Stimulated activated CD8-positive, alpha-beta memory T cell treated with anti-CD3 and anti-CD28 coated beads, Interleukin-7, amount 100 ng/mL, for 24 hours (primary cell): ENCODE measurements around the gene ATAD2B.
"Not testable (repeated sequence)": the region's sequence is repeated elsewhere in the genome, so short reads cannot be mapped to it uniquely, and the experiment has no call there.

Experiments used
- DNase-seq: peaks from one replicate; pipeline ENCODE4 v3.0.0-alpha.2; 2020; ENCODE audit warnings: low read depth

Gene ATAD2B

DNA sequence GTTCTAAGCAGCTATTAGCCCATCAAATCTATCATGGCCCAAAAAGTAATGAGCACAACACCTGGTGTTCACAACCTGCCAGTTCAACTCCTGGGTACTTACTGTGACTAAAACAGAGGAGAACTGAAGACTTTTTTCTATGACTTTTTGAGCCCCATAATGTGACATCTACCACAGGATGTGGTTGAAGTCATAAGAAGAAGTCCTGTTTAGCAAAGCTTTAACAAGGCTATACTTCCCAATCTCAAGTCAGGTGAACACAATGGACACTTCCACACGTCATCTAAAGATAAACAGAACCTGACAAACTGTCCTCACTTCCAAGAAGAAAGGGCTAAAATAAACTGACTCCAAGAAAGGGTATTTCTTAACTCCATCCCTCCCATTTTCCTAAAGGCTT, 138.8 kb downstream of the ATAD2B start:
- no peak for DNase-seq

DNA sequence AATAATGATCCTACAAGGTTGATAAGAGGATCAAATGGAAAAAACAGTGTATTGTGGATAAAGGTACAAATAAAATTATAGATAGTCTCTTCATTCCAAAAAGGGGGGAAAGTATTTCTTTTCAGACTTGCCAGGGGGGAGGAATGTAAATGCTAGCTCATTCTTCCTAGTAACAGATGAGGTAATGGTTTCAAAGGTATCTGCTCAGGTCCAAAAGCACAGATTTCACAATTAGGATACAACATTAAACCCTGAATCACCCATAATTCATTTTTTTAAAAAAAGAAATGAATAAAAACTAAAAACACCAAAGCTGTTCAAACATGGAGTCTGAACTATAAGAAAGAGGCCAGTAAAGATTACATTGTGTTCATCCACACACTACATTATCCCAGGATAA, 142.0 kb downstream of the ATAD2B start:
- no peak for DNase-seq

DNA sequence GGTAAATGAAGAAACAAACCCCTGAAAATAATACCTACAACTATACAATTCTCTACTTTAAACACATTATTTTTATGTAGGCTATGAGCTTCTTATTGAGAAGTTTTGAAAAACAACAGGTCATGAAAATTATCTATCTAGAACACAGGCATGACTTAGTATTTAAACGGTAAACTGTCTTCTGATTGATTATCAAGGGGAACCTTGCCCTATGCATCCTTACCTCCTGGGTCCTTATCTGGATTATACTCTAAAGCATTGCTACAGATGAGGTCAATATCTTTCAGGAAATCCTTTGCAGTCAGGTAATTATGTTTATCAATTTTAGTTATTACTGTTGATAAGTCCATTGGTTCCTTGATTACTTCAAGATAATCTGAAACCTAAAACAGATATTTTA, 144.3 kb downstream of the ATAD2B start:
- DNase-seq: no peak

DNA sequence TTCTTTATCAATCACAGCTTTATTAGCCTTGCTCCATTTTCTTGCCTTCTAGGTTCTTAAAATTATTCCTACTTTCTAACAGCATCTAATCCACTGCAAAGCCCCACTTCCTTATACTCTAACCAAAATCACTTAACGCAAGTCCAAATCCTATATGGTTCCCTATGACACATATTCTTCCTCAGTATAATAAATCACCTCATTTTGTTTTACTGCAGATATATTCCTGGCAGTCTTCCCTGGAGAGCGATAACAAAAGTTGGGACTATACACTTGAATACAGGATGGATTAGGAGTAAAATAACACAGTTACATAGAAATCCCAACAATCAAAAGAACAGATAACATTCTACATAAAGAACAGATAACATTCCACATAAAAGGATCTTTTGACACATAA, 144.8 kb downstream of the ATAD2B start:
- DNase-seq: no peak

DNA sequence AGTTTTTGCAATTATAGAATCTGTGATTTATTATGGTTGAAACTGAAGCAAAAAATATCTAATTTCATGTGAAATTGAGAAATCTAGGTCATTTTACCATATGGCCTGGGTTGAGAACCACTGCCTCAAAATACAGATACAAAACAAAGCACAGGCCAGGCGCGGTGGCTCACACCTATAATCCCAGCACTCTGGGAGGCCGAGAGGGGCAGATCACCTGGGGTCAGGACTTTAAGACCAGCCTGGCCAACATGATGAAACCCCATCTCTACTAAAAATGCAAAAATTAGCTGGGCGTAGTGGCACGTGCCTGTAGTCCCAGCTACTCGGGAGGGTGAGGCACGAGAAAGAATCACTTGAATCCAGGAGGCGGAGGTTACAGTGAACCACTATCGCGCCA, 146.5 kb downstream of the ATAD2B start:
- not testable (repeated sequence) for DNase-seq

DNA sequence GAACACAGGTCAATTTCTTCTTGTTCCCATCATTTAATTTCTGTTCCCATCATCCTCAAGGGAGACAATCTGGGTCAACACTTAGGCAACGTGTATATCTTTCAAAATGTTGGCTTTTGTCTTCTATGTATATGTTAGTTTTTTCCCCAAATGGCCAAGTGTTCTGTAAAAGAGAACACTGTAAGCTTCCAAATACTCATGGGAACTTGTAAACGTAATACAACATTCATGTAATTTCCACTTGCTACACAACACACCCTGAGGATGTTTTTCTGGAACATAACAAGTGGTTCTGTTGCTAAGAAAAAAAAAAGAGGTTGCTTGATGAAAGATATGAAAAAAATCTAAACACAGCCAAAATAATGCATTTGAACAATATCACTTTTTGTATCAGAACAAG, 149.1 kb downstream of the ATAD2B start:
- no peak for DNase-seq

DNA sequence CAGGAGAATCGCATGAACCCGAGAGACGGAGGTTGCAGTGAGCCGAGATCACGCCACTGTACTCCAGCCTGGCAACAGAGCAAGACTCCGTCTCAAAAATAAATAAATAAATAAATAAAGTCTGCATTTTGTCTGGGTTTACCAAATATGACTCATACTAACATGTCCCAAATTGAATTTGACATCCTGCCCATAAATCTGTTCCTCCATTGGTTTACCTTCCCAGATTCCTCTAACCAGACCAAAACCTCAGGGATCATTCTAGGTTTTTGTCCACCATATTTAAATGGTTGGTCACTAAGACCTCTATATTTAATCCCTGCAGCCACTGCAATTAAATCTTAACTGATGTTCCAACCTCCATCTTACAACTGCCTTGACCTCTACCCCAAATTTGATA, 150.9 kb downstream of the ATAD2B start:
- DNase-seq: no peak

DNA sequence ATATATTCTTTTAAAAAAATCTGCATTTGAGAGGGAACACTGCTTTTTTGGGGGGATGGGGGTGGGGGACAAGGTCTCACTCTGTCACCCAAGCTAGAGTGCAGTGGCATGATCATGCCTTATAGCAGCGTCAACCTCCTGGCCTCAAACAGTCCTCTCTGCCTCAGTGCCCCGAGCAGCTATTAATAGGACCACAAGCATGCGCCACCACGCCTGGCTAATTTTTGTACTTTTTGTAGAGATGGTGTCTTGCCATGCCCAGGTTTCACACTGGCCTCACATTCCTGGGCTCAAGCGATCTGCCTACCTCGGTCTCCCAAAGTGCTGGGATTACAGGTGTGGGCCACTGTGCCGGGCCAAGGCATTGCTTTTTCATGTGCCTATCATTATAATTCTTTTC, 154.2 kb downstream of the ATAD2B start:
- no peak for DNase-seq

DNA sequence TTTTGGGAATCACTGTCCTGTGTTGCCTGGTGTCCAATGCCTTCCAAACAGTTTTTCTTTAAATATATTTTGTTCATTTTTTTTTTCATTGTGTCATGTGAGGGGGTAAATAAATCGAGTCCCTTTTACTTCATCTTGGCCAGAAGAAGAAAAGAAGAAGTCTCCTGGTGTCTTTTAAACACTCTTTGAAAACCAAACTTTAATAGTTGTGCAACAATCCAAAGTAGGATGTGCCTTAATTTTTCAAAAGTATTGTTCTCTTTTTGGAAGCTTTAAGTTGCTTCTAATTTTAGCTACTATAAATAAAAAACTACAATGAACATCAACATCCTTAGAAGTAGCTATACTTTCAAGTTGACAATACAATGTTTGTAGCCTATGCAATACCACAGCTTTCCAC, 154.9 kb downstream of the ATAD2B start:
- no peak for DNase-seq

DNA sequence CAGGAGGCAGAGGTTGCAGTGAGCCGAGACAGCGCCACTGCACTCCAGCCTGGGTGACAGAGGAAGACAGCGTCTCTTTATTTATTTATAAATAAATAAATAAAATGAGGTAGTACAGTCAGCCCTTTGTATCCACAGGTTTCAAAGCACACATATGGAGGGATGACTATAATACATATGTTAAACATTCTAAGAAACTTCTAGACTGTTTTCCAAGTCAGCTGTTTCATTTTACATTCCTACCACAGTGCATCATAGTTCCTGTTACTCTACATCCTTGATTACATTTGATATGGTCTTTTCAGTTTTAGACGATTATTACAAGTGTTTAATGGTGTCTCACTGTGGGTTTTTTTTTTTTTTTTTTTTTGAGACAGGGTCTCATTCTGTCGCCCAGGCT, 157.6 kb downstream of the ATAD2B start:
- DNase-seq: no peak

DNA sequence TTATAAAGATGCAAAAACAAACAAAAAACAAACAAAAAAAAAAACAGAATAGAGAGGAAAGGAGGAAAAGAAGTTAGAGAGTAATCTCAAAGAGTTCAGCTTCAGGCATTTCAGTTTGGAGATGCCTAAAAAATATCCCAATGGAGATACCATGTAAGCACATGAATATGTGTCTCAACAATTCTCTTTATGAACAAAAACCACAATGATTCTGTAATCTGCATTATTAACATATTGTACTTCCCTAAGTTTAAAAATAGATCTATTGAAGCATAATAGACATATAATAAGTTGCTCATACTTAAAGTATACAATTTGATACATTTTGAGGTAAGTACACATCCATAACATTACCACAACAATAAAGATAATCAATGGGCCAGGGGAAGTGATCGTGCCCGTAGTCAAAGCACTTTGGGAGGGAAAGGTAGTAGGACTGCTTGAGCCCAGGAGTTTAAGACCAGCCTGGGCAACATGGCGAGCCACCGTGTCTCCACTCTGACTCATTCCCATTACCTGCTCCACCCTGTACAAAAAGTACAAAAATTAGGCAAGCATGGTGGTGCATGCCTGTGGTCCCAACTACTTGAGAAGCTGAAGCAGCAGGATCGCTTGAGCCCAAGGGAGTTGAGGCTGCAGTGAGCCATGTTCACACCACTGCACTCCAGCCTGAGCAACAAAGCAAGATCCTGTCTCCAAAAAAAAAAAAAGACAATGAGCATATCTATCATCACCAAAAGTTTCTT, 158.9 kb downstream of the ATAD2B start:
- DNase-seq: no peak

DNA sequence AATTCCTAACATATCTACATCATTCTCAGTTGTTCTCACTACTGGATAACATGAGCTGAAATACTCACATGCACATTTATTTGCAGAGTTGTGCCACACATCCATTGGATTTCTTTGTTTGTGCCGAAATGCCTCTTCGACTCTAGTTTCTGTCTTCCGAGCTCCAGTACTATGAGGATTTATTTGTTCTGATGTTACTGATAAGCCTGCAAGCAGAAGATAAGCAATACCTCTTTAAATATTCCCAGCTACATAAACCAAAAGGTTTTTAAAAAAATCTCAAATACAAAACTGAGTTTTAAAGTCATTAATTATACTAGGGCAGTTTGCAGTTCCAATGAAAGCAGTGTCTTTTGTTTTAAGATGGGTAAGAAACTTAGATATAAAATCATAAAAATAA, 164.8 kb downstream of the ATAD2B start:
- no peak for DNase-seq

DNA sequence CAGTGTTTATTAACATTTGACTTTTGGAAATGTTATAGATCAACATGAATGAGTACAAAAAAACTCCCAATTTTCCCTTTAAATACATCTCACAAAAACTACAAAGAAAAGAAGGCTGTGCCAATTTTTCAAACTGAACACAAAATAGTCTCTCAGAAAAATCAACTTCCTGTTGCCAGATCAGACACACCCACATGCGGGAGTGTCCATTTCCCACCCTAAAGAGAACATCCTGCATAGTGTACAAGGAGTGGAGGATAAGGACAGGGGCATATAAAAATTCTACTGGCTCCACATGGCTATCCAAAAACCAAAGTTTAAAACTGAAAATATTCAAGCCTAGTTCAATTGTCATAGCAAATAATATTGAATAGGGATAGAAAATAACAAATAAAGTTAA, 165.3 kb downstream of the ATAD2B start:
- DNase-seq: no peak

DNA sequence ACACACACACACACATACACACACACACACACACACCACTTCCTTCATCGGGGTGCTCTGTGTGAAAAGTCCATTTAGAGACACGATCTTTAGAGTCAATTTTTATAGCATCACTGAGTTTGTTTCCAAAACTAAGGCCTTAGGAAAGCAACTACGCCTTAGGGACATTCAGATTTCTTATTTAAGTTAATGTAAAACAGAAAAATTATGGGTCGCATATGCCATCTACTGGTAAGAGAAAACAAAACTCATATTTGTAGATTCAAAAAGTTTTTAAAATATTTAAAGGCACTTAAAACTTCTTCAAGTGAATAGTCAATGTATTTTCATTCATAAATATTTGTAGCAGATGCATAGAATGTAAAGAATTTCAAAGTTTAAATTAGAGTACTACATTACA, 166.2 kb downstream of the ATAD2B start:
- DNase-seq: no peak

DNA sequence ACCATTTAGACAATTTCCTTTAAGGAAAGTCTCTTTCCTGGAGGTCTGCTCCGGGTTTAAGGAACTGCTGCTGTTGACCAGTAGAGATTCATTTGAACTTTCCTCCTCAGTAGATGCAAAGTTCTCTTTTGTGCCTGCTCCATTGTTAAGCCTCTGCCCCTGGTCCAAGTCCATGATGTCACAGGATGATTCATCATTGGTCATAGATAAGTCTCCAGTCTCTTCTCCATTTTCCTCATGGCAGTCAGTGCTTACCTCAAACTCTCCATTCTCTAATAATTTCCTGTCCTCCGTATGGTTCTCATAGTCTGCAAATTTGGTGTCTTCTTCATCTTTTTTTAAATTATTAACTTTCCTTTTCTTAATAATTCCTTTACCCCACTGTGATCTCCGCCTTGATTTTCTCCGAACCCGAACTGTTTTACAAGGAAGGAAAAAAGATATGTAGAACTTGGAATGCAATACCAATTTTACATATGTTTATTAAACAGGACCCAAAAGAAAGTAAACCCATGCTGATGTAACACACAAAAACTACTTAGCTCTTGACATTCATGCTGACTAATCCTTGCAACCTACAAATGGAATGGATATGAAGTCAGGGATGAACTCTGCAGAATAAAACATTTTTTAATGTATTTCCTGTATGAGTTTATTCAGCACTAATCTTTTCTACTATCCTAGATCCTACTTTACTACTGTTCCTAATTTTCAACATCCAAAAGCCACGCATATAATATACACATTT, 169.1 kb downstream of the ATAD2B start:
- no peak for DNase-seq

DNA sequence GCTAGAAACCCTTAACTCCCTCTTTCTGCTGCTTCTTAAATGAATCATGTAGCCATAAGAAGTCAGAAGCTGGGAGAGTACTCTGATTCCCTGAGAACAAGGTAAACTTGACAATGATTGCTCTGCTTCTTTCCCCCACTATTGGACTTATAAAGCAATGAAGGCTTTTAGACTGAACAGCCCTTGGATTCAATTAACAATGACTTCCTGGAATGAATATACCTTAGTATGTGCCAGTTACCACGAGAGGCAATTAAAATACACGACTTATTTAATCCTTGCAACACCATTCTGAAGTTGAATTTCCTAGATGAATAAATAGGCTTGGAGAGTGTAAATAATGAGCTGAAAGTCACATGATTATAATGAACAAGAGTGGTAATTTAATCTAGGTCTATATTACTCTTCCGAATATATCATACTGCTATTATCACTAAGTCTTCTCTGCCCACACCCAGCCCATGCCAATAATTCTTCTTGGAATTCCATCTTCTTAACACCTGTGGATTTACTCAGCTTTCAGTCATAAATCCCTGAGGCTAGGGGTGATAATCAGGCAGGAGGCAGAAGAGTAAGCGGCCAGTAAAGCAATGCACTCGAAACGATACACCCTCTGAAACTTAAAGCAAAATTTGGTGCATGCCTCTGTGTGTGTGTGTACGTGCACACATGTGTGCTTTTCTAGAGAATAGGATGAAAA, 170.2 kb downstream of the ATAD2B start:
- DNase-seq: no peak

DNA sequence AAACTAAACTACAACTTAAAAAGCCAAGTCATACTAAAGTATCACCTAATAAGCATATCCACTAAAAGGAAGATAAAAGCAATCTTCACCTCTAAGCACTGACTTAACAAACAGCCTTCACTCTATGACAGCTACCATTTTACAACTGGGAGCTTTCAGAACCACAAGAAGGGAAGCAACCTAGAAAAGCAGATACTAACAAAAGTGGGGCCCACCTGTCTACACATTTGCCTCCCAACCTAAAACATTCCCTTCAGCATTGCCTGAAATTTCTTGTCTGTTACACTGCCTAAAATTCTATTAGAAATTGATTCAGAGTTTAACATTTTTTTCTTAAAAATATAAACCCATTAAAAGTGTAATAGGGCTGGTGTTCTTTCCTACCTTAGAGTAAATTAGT, 172.0 kb downstream of the ATAD2B start:
- DNase-seq: no peak

DNA sequence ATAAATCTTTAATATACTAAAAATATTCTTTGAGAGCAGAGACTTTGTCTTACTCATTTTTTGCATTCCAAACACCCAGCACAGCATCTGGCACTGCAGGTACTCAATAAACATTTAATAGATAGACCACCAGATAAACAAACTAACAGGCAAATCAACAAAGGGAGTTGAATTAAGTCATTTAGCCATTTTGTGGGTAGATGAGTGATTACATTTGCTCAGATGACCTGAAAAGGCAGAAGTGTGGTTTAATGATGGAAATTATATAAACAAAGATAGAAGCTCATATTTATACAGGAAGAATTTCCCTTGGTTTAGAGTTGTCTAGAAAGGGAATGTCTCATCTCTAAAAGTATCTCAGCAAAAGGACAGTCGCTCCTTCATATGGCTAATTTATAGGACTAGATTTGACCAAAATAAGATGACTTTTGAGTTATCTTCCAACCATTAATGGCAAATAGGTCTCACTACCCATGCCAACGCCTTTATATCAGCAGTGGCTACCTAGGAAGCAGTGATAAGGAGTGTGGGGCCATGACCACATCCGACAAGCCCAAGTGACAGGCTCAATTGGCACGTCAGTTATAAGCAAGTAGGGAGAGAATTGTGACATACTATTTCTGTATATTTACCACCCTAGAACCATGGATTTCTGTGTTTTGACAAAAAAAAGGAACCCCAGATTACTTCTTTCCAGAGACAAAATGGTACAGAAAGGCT, 173.5 kb downstream of the ATAD2B start:
- no peak for DNase-seq

DNA sequence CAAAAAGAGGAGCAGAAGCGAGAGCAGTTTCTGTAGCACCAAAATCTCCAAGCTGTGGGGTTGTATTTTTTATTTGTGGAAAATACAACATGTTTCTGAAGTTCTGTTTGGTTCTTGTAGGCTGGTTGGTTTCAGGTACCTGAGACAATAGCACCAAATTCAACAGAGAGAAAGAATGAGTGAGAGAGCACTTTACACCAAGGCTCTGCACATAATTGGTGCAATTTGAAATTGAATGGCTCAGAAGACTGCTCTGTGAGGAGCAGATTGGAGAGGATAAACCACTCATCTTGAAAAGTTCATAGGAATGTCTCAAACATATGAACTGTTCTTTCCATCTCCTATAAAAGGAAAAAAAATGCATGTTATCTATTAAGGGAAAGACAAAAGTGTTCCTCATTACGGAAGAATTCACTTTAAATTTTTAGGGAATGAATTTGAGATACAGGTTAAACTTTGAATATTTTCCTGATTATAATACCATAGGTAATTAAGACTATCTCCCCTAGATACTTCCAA, 175.1 kb downstream of the ATAD2B start:
- DNase-seq: no peak

DNA sequence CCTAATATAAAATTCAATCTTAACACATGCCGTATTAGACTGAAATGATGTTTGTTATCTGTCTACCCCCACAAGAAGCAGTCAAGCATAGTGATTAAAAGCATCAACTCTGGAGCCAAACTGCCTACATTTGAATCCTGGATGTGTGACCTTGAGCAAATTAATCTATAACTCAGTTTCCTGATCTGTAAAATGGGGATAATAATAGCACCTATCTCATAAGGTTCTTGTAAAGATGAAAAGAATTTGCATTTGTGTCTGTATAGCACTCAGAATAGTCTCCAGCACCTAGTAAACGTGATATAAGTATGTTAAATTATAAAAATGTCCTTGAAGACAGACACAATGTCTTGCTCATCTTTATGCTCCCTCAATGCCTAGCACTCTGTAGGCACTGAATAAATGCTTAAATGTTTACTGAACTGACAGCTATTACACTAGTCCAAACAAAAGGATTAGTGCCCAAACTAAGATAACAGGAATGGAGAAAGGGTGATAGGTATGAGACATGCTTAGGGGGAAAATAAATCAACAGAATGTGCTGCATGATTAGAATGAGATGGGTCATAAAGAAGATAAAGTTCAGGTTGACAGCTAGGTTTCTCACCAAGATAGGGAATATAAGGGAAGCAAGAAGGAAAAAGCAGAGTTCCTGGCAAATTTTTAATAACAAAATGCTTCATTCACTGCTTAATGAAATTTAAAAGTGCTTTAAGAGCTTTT, 180.6 kb downstream of the ATAD2B start:
- DNase-seq: no peak

DNA sequence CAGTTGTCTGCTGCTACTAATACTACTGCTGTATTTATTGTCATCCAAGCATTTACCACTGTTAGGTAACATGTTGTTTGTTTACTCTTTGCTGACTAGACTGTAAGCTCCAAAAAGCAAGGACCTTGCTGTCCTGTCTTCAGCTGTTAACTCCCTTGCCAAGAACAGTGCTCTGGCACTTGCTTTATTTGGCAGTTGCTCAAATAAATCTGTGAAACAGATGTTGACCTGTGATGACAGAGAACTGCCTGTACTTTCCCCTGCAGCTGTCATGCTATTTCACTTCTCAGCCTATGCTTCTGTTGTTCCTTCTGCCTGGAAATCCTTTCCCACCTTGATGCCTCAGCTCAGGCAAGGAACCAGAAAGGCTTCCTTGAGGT, 181.2 kb downstream of the ATAD2B start:
- DNase-seq: no peak
